Right kidney (tissue), 1 donor: ENCODE measurements around the gene PTGR1.
"Not testable (repeated sequence)": the region's sequence is repeated elsewhere in the genome, so short reads cannot be mapped to it uniquely, and the experiment has no call there.

Experiments used
- DNase-seq: peaks from one replicate; pipeline ENCODE4 v3.0.0-alpha.2; 2016

PTGR1 gene

DNA sequence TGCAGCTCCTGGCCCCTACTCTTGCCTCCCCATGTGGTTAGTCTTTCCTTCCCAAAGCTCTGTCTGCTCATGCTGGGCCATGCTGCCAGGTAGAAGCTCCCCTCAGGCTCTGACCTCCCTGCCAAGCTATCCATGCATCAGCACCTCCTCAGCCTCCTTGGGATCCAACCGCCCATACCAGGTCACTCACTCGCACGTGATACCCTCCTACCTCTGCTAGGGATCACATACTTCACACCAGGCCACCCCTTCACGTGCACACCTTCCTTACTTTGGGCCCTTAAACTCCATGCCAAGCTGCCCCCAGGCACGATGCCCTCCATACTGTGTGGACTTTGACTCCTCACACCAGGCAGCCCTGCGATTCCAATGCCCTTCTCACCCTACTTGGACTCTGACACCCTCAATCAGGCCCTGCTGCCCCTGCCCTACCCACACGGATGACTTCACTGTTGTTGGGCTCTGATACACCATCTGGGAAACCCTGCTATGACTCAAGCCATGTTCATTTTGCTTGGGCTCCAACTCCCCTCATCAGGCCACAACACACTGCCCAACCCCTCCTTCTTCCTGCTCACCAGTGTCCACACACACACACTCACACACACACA lies 40.3 kb downstream of the PTGR1 start:
- DNase-seq = no peak

DNA sequence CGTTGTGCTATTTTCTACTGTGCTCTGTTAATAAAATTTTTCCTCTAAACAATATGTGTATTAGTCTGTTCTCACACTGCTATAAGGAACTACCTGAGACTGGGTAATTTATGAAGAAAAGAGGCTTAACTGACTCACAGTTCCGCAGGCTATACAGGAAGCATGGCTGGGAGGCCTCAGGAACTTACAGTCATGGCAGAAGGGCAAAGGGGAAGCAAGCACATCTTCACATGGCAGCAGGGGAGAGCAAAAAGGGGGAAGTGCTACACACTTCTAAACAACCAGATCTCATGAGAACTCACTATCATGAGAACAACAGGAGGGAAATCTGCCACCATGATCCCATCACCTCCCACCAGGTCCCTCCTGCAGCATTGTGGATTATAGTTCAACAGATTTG lies 44.0 kb downstream of the PTGR1 start:
- DNase-seq = not testable (repeated sequence)

DNA sequence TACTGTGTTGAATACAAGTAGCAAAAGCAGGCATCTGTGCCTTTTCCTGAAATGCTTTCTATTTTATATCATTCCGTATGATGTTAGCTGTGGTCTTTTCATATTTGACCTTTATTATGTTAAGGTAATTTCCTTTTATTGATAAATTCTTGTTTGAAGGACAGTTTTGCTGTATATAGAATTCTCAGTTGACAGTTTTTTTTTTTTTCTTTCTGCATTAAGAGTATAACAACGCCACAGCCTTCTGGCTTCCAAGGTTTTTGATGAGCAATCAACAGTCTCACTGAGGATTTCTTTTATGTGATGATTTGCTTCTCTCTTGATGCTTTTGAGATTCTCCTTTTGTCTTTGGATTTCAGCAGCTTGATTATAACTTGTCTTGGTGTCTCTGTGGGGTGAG lies 50.8 kb downstream of the PTGR1 start:
- DNase-seq = no peak

DNA sequence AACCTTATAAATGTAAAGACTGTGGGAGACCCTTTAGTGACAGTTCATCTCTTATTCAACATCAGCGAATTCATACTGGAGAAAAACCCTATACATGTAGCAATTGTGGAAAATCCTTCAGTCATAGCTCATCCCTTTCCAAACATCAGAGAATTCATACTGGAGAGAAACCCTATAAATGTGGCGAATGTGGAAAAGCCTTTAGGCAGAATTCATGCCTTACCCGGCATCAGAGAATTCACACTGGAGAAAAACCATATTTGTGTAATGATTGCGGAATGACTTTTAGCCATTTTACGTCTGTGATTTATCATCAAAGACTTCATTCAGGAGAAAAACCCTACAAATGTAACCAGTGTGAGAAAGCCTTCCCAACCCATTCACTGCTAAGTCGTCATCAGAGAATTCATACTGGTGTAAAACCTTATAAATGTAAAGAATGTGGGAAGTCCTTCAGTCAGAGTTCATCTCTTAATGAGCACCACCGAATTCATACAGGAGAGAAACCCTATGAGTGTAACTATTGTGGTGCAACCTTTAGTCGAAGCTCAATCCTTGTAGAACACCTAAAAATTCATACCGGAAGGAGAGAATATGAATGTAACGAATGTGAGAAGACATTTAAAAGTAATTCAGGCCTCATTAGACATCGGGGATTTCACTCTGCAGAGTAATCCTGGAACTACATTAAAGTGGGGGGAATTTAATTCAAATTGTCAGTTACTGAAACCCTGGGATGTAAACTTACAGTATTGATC lies 56.8 kb downstream of the PTGR1 start:
- no peak for DNase-seq

DNA sequence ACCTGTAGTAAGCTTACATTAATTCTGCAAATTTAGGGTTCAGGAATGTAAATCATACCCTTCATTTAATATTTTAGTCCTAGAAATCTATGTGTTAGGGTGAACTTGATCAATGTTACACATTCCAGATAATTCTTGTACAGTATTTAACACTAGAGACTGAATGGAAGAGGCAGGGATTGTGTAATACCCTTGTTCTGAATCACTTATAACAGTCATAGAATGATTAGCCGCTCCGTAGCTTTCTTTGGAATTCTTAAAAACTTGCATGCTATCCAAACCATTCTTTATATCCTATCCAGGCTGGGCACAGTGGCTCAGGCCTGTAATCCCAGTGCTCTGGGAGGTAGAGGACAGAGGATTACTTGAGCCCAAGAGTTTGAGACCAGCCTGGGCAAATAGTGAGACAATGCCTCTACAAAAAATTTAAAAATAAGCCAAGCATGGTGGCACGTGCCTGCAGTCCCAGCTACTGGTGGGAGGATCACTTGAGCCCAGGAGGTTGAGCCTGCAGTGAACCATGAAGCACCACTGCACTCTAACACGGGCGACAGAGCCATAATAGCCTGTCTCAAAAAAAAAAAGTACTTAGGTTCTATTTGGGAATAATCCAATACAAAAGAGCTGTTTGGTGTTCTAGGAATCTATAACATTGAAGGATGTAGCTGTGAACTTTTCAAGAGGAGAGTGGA lies 66.2 kb downstream of the PTGR1 start:
- DNase-seq = no peak

DNA sequence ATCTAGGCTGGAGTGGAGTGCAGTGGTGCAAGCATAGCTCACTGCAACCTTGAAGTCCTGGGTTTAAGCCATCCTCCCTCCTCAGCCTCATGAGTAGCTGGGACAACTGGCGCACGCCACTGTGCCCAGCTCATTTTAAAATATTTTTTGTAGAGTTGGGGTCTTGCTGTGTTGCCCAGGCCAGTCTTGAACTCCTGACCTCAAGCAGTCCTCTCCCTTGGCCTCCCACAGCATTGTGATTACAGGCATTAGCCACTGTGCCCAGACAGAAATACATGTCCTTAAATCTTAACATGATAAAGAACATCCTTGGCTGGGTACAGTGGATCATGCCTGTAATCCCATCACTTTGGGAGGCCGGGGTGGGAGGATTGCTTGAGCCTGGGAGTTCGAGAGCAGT lies 67.7 kb downstream of the PTGR1 start:
- DNase-seq = no peak

DNA sequence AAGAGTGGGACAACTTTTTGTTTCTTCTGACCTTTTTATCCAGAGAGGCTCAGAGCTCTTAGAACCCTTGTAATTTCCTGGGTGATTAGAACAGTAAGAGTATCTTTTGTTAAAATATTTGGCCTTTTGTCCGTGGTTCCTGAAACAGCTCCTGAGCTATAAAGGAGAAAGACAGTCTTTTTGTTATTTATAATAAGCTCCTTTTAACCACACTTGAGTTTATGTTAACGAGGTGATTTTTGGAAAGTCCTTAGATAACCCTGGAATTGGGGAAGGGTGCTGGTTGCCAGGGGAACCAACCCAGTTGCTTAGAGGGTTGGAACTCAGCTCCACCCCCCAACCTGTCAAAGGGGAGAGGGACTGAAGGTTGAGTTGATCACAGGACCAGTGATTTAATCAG lies 69.7 kb downstream of the PTGR1 start:
- no peak for DNase-seq

DNA sequence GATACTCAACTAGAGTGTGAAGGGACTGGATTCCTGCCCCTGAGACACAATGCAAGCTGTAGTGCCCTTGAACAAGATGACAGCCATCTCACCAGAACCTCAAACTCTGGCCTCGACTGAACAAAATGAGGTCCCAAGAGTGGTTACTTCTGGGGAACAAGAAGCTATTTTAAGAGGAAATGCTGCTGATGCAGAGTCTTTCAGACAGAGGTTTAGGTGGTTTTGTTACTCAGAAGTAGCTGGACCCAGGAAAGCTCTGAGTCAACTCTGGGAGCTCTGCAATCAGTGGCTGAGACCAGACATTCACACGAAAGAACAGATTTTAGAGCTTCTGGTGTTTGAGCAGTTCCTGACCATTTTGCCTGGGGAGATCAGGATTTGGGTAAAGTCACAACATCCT lies 72.1 kb downstream of the PTGR1 start:
- DNase-seq = no peak

DNA sequence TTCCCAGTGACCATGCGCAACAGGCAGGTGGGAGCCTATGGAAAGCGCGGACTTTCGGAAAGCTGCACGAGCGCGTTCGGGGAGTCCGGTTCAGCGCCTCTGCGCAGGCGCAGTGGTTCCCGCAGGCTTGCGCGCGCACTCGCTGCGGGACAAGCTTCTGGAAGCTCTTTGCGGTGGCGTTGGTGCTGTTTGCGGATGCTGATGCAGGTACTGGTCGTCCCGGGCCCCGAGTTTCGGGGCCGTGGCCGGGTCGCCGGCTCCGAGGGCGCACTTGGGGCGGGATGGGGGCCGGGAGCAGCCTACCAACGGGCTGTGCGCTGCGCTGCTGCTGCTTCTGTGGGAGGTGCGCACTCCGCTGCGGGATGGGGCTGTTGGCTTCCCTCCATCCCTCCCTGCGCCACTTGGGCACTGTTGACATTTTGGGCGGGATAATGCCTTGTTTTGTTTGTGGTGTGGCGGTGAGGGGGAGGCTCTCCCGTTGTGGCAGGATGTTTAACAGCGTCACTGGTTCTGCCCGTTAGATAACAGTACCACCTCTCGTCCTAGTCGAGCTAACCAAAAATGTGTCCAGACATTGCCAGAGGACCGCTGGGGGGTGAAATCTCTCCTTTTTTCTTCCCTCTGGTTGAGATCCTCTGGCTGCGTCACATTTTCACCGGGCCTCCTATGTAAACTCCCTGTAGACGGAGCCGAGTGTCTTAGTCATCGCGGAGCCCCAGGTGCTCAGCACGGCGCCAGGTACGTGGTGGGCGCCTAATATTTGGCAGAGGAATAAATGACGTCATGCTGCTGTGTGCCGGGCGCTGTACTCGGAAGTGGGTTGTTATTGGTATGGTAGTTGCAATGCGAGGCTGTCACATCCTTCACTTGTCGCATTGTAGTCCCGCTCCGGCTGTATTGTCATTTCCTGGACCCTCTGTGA lies 74.1 kb downstream of the PTGR1 start, which contains the start of gene ZNF483:
Gene ZNF483 (plus strand): TSS at position 124 of the 922 bp plus-strand sequence. CDS start 2,217 bp downstream, outside the sequence.
- peak; percentile 92 for DNase-seq

DNA sequence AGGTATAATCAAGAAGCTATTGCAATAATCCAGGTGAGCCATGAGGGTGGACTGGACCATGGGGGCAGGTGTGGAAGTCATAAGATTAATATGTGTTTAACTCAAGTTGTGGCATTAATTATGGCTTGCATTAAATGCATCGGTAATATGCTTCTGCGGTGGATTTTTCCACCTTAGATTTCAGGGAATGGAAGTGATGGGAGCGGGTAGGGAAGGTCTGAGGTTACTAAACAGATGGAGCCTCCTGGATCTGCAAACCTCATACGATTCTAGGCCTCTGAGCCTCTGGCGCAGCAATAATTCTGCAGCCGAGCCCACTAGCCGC lies 74.8 kb downstream of the PTGR1 start:
- DNase-seq = no peak

DNA sequence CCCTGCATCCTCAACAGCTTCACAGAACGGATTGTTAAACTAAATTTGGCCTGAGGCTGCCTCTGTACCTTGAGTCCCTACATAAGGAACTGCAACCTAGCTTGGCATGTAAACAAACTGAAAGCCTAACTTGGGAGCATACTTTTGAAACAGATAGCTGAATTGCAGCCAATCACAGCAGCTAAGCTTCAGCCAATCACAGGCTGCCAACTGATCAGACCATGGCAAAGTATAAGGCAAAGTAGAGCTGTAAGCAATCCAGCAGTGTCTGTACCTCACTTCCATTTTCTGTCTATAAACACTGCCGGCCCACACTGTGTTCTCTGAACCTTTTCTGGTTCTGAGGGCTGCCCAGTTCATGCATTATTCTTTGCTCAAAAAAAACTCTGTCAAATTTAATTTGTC lies 83.4 kb downstream of the PTGR1 start:
- no peak for DNase-seq

DNA sequence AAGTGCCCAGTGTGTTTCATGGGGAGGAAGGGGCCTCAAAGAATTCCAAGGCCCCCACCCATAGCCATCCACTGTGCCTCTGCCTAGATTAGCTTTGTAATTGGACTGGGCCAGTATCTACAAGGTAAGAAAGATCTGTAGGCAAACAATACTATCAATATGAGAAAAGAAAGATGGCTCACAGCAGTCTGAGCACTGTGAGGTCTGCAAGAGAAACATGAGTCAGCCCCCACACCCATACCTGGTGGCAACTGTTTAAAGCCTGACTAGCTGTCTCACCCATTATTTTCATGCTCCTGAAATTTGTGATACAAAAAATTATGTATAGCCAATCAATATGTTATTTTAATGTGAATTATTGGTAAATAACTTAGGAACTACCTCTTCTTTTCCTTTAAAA lies 84.5 kb downstream of the PTGR1 start:
- DNase-seq = no peak
